GM21390 (cell line): ENCODE data around the gene REV1.
"Not testable (repeated sequence)": the region's sequence is repeated elsewhere in the genome, so short reads cannot be mapped to it uniquely, and the experiment has no call there.

Experiments used
- ATAC-seq: cut with Tn5 transposase; IDR thresholded peaks from one replicate; pipeline ENCODE4 v1.9.1; 2021; ENCODE audit not compliant: unreplicated experiment

REV1 gene

DNA sequence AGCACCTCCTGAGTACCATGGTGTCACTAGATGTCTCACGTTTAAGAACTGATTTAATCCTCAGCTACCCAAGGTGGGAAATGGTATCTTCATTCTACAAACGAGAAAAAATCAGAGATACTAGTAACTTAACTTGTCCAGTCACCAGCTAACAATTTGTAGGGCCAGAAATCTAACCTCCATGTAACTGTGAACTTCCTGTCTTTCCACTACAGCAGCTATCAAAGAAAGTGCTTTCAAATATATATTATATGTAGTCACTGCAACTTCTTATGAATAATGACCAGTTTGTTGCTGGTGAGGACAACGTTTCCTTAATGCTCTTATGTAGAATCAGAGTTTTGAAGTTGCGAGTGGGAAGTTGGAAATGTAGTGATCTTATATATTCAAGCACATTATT, 1.9 kb downstream of the REV1 start:
- no peak for ATAC-seq

DNA sequence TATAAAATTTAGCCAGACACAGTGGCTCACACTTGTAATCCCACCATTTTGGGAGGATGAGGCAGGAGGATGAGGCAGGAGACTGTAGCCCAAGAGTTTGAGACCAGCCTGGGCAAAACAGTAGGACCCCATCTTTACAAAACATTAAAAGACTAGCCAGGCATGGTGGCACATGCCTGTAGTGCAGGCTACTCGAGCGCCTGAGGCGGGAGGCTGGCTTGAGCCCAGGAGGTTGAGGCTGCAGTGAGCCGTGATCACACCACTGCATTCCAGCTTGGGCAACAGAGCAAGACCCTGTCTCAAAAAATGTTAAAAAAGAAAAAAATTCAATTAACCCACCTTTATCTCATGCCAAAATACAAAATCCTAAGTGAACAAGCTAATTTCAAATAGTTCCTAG, 4.0 kb downstream of the REV1 start:
- no peak for ATAC-seq

DNA sequence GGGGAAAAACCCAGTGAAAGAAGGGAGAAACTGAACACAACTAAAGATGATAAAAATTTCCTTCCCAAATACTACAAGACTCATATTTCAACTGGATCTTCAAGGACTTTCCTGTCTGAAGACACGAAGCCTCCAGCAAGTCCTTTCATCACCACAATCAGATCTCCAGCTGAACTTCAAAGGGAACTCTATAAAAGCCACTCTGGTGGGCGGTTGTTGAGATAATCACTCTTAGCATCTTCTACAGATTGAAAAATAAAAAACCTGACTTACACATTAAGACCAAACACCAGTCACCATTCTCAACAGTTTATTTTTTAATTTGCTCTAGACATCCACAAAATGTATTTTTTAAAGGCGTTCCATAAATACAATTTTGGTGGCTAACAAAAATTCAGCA, 4.4 kb downstream of the REV1 start:
- no peak for ATAC-seq

DNA sequence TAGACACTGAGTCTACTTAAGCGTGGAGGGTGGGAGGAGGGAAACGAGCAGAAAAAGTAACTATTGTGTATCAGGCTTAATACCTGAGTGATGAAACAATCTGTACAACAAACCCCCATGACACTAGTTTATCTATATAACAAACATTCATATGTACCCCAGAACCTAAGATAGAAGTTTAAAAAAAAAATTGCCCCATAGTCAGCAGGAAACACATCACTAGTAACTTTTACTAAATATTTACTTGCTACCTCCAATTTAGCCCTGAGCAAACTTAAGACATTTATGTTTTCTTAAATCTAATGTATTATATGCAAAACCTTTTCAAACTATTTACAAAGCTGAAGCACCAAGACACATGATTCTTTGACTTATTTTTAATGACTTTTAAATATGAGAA, 5.6 kb downstream of the REV1 start:
- no peak for ATAC-seq

DNA sequence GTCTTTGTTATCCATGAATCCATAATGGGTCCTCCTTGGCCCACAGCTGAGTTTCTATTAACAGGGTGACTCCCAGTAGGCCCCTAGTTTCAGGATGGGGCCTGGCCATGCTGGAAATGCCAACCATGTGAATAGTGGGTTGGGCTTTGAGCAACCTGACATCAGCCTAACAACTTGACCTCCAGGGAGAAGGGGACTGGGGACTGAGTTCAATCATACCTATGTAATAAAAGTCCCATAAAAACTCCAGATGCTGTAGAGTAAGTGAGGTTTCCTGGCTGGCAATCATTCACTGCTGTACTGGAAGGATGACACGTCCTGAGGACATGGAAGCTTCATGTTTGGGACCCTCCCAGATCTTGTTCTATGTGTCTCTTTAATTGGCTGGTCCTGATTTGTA, 7.9 kb downstream of the REV1 start:
- no peak for ATAC-seq

DNA sequence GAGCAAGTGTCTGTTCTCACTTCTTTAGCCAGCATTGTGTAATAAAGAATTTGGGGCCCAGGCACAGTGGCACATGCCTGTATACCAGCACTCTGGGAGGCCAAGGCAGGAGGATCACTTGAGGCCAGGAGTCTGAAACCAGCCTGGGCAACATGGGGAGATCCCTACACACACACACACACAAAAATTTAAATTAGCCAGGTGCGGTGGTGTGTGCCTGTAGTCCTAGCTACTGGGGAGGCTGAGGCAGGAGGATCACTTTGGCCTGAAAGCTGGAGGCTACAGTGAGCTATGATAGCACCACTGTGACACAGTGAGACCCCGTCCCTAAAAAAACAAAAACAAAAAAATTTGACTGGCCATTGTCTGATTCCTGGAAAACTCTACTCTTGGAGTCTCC, 8.3 kb downstream of the REV1 start:
- ATAC-seq: no peak

DNA sequence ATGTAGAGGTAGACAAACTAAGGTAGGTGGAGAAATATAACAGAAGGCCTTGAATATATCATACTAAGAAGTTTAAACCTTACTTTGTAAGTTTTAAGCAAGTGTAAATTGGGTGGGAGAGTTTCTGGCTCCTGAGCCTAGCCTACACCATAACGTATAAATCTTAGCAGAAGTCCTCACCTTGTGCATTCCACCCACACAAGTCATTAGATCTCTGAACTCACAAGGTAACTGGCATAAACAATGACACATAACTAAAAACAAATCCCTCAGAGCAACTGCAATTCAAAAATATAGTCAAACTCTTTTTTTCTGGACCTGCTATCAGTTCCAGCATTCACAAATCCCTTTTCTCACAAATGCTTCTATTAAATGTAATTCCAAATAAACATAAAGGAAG, 9.4 kb downstream of the REV1 start:
- ATAC-seq: no peak

DNA sequence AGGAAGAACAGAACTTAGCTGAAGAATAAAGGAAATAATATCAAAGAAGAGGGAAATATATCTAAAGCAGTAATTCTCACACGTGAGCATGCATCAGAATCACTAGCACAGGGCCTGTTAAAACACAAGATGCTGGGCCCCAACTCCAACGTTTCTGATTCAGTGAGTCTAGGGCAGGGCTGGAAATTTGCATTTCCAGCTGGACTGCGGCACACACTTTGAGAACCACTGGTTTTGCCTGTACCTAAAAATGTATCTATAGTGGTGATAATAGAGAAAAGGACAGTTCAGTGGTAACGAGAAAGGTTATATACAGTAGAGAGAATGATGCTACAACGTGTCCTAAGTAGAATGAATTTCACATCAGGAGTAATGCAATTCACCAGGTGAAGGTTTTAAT, 11.2 kb downstream of the REV1 start:
- no peak for ATAC-seq

DNA sequence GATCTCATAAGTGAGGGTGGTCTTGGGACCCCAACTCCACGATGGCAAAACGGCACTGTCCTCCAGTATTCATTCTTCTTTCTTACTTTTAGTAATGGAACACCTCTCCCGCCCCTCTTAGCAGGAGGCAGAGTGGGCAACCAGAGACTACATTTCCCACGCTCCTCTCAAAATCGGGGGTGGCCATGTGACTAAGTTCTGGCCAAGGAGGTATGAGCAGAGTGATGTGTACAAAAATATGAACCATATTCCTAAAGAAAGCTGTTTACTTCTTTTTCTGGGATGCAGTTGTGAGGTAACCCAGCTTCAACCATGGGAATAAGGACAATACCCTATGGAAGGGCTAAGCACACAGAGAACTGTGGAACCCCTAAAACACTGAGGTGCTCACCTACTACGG, 12.8 kb downstream of the REV1 start:
- ATAC-seq: no peak

DNA sequence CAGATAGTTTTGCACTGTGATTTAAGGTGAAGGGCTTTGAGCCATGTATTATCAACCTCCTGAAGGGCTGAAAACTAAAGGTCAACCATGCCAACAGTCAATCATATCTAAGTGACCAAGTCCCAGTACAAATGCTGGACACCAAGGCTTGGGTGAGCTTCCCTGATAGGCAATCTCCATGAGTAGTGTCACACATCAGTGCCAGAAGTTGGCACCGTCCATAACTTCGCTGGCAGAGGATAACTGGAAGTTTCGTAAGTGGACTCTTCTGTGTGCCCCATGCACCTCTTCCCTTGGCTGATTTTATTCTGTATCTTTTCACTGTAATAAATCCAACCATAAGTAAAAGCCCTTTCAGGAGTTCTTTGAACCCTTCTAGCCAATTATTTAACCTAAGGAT, 13.2 kb downstream of the REV1 start:
- ATAC-seq: no peak

DNA sequence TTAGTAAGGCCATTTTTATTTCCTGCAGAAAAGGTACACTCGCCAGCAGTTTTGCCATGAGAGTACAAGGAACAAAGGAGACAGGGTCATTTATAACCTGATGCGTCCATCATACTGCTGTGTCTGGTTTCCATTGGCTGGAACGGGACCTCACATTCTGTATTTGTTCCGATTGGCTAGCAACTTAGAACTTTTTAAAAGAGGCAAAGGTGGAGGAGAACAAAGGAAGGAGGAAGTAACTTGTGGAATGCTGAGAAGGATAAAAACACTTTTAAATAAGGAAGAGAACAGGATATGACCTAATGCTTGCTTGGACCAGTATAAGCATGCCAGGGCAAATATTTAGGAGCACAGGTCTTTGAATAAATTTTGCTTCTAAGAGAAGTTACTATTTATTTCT, 14.7 kb downstream of the REV1 start:
- ATAC-seq: not testable (repeated sequence)

DNA sequence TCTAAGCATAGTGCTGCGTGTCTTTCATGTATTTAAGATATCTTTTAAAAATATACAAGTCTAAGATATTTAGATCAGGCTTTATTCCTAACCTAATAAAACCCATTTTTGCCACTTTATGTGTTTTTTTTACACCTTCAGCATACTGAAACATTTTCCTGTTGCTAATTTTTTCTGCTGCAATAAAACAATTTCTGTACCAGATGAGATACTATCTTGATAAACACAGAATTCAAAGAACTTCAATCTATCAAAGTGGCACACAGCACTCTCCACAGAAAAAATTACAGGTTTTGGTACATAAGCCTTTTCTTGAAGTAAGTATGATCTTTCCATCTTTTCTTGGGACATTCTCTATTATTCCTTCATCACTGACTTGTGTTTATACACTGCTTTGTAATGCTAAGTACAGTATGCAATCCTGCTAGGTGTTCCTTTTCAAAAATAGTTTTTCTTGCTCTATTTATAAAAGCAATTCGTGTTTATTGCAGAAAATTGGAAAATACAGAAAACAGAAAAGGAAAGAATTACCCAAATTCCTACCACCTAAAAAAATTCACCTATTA, 16.2 kb downstream of the REV1 start:
- no peak for ATAC-seq

DNA sequence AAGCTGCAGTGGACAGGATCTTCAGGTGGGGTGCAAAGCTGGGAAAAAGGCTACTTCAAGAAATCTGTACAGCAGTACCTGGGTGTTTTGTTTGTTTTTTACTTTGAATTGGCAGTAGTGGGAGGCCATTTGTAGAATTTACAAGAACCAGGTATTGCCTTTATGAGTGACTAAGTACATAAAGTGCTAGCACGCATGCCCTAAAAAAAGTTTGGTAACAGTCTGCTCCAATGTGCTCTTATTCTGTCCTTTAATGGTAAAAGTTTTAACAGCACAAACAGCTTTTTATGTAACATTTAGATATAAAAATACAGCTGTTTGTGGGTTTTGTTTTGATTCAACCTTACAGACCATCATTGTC, 17.2 kb downstream of the REV1 start:
- ATAC-seq: no peak

DNA sequence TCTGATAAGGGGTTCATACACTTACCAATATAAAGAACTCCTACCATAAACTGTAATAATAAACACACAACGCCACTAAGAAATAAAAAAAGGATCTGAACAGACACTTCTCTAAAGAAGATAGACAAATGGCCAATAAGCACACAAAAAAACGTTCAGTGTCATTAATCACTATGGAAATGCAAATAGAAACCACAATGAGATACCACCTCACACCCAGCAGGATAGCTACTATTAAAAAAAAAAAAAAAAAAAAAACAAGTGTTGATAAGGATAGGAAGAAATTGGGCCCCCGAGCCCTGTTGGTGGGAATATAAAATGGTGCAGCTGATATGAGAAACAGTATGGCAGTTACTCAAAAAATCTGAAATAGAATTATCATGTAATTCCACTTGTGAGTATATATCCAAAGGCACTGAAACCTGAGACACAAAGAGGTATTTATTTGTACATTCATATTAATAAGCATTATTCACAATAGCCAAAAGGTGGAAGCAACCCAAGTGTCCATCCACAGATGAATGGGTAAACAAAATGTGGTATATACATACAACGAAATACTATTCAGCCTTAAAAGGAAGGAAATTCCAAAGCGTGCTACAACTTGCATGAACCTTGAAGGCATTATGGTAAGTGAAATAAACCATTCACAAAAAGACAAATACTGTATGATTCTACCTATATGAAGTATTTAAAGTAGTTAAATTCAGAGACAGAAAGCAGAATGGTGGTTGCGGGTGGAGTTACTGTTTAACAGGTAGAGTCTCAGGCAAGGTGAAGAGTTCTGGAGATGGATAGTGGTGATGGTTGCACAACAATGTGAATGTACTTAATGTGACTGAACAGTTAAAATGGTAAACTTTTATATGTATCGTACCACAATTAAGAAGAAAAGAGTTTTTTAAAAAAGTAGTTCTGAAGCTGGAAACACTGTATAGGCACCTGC, 17.9 kb downstream of the REV1 start:
- no peak for ATAC-seq

DNA sequence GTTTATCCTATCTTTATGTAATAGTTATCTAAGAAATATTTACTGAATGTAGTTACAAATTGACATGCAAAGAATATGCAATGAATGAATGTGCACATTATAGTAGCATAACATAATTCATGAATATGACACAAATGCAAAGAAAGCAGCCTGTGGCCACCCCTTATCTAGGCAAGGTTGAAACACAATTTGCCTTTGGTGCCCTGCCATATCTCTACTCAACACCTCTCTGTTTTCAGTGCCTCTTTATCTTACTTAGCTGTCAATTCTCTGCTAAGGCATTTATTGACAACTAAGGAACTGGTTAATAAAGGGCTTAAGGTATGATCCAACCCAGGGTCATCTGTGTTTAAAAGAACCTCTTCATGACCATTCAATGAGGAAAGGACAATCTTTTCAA, 18.9 kb downstream of the REV1 start:
- ATAC-seq: no peak

DNA sequence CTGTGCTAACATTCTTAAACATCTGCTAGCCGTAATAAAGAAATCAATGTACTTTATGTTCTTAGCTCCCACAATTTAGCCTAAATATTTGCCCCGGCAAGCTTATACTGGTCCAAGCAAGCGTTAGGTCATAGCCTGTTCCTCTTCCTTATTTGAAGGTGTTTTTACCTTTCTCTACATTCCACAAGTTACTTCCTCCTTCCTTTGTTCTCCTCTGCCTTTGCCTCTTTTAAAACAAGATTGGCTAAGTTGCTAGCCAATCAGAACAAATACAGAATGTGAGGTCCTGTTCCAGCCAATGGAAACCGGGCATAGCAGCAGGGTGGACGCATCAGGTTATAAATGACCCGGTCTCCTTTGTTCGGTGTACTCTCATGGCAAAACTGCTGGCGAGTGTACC, 19.4 kb downstream of the REV1 start:
- not testable (repeated sequence) for ATAC-seq

DNA sequence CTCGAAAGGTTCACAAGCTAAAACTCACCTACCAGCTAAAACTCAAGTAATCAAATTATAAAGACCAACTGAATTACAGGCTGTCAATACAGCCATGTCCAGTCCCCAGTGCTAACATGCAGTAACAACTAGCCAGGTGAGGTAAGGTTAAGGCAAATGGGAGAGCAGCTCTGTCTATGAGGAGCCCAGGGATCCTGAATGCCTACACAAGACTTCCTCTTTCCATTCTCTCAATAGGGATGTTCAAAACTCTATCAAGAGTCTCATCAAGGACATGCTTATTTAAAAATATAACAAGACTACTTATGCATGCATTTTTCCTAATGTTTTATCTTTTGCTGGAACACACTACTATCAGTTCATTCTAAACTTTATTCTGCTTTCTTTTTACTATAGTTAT, 20.4 kb downstream of the REV1 start:
- ATAC-seq: no peak

DNA sequence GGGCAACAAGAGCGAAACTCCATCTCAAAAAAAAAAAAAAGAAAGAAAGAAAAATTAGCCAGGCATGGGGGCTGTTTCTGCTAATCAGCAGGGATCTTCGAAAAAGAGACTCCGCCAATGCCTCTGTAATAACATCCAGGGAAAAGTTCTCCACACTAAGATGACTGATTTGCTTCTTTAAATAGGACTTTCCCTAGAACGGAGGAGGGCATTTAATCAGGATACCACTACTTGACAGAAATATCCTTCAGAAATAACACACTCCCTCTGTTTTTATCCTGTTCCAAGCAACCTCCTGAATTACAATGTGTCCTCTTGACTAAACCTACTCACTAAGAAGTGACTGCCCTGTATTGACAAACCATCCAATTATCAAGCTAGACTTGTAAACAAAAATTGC, 21.7 kb downstream of the REV1 start:
- ATAC-seq: no peak

DNA sequence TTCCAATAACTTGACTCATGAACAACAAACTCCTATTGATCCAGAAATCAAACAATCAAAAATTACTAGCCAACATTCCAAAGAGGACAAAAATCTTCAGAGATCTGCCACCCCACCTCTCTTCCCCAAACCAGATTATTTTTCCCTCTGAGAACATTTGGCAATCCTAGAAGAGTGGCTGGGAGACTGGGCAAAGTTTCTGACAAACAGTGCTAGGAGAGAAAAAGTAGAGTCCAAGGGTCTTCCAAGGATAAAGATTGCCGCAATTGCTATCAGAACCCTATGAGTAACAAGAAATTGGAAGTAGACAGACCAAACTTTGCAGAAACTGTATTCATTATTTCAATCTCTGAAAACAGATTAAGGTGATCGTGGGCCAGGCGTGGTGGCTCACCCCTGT, 22.4 kb downstream of the REV1 start:
- ATAC-seq: no peak

DNA sequence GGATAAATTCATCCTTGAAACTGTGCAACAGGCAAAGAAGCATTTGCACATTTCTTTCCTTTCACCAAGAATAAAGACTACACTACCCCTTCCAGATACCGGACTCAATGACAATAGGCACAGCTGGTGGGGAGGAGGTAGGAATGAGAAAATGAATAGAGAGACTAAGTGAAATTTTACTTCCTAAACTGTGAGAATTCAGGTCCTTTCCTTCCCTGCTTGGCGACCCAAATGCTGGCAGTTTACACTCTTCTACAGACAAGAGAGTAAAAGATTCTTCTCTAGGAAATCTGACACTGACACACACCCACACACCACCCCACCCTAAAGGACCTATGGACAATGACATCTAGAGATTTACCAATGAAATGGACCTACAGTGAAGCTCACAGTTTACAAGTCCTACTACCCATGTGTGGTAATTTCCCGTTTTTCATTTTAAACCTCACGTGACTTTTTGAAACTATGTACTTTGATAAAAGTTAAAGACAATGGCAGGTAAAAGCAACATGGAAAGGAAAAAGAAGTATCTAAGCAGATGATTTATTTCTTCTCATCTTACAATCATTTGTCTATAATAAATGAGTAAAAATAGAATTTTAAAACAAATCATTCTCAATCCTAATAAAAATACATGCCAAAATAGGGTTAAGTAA, 27.9 kb downstream of the REV1 start:
- ATAC-seq: no peak

DNA sequence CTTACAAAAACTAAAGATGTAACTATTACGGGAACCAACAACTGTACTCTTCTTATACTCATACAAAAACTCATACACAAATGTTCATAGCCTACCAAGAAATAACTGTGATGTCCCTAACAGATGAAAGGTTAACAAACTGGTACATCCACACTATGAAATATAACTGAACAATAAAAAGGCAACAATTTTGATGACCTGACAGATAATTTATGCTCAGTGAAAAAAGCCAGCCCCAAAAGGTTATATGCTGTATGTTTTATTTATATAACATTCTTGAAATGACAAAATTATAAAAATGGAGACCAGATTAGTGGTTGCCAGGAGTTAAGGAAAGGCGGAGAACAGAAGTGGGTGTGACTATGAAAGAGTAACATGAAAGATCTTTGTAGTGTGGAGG, 31.3 kb downstream of the REV1 start:
- no peak for ATAC-seq

DNA sequence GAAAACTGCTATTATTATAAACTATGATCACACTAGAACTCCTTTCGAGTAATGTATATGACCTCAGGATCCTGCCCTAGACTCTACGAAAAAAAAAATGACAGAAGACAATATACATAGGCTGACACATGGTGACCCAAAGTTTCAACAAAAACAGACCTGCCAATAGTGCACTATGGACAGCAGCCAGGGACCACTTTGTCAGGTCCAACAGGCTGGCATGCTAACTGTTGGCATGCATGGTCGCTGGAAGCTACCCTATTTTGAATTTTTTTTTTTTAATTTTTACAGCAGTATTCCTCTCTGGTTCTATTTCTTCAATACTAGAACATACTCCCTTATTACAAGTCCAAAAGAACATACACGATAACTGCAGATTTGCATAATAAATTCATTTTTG, 38.1 kb downstream of the REV1 start:
- ATAC-seq: no peak
